ENCODE results near the gene IRF6.
A peak's percentile ranks its signal among the peaks of the same experiment; 100 is the strongest.

DNA sequence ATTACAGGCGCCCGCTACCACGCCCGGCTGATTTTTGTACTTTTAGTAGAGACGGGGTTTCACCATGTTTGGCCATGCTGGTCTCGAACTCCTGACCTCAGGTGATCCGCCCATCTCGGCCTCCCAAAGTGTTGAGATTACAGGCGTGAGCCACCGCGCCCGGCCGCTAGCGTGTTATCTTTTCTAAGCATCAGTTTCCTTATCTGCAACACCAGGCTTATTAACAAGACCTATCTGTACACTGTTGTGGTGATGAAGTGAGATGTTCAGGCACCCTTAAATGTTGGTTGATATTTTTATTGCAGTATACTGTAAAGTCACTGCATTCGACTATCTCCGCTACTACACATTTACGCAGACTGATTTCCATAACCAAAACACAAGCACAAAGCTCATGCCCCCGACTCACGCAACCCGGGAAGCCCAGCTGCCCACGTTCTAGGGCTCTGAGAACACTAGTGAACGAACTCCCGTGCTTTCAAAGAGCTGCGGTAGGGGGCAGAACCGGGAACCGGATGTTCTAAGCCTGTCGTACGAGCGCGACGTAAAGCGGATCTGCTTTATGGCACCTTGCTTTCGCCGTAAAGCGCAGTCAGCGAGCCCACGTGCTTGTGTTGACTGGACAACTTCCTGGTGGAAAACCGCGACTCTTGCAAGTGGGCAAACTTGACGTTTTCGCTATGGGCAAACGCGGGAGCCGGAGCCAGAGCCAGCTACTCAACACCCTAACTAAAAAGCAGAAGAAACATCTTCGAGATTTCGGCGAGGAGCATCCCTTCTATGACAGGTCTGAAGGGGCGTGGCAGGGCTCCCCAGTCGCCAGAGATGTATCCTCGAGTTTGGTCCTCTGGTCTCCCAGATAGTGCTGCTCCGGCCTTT, 21.7 kb upstream of the IRF6 start, which contains the start of gene UTP25:
- TF ChIP-seq, protein P1, sequence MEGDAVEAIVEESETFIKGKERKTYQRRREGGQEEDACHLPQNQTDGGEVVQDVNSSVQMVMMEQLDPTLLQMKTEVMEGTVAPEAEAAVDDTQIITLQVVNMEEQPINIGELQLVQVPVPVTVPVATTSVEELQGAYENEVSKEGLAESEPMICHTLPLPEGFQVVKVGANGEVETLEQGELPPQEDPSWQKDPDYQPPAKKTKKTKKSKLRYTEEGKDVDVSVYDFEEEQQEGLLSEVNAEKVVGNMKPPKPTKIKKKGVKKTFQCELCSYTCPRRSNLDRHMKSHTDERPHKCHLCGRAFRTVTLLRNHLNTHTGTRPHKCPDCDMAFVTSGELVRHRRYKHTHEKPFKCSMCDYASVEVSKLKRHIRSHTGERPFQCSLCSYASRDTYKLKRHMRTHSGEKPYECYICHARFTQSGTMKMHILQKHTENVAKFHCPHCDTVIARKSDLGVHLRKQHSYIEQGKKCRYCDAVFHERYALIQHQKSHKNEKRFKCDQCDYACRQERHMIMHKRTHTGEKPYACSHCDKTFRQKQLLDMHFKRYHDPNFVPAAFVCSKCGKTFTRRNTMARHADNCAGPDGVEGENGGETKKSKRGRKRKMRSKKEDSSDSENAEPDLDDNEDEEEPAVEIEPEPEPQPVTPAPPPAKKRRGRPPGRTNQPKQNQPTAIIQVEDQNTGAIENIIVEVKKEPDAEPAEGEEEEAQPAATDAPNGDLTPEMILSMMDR (IDR thresholded peaks at IDR 0.05; ENCODE audit: poor library complexity, severe bottlenecking), result peak; percentile 93
- TF ChIP-seq EZH2 (IDR thresholded peaks at IDR 0.05; ENCODE audit: borderline replicate concordance, insufficient read depth, low read length, poor library complexity, severe bottlenecking), result no peak
- peak; percentile 76 for TF ChIP-seq SMC3 (conservative IDR thresholded peaks at IDR 0.05; ENCODE audit: poor library complexity)
- TF ChIP-seq EP300 (conservative IDR thresholded peaks at IDR 0.05; ENCODE audit: poor library complexity, severe bottlenecking), result no peak
